ENCODE measurements around the gene TMEM179. TPM values are rescaled to one million over a fixed set of nuclear protein-coding genes. Genes with fewer than 3 reads are reported as not detected.

TMEM179 gene
- total RNA-seq, 1 experiment from 2014 or later, result 11.4 TPM

DNA sequence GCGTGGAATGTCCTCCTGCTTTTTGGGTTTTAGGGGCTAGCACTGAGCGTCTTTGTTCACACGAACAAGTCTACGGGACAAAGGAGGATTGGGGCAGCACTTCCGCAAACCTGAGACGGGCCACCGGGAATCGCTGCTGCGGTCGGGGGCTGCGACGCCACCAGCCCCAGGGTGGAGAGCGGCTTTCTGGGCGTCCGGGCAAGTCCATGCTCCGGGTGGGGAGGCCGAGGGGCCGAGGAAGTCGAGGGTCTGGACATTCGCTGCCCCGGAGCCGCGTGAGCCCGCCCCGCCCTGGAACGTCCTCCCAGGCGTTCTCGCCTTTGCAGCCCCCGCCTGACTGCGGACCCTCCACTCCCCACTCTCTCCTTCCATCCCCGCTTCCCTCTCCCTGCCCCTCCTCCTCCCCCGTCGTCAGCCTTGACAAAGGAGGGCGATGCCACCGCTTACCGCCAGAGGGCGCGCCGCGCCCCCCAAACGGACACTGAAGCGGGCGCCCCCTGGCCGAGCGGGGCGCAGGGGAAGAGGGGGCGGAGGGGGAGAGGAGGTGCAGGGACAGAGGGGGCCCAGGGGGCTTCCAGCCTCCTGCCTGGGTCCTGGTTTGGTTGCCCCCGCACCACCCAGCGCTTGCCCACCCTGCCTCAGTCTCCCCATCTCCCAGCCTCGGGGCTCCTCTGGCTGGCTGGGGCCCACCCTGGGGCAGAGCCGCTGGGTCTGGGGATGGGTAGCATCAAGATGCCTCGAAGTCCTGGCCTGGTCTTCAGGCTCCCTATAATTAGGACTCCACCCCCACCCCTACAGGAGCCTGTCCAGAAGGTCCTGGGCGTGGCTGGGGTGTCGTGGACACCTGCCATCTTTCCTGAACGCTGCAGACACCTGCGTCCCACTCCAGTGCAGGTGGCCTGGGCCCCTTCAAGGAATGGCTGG lies 45.7 kb upstream of the TMEM179 start:
- H3K27ac Mint-ChIP-seq, result no peak overlapping the region
- H3K4me2 ChIP-seq (ENCODE audit: insufficient read depth, insufficient read length, low read length), result peak overlapping the region; percentile 91
- H4K91ac ChIP-seq (ENCODE audit: insufficient read length, low read depth, low read length), result no peak overlapping the region
- peak overlapping the region; percentile 7 for H3K9ac ChIP-seq (ENCODE audit: extremely low read depth, insufficient read length, low read length)
- H2AFZ ChIP-seq (ENCODE audit: low read length), result no peak overlapping the region
- H3K4ac ChIP-seq (ENCODE audit: low read depth, low read length), result no peak overlapping the region
- H3K56ac ChIP-seq (ENCODE audit: insufficient read length, low read depth, low read length), result no peak overlapping the region
- H3T11ph ChIP-seq (ENCODE audit: low read length), result no peak overlapping the region
- no peaks in the 10 kb centered on the region for H3K79me1 ChIP-seq (ENCODE audit: insufficient read depth, low read depth, low read length, poor library complexity, severe bottlenecking)
- peaks cover 16 to 23% (median 18%) of the 10 kb centered on the region in 3 experiments for H3K36me3 Mint-ChIP-seq (ENCODE audit: insufficient read depth in 1 of 3, low read depth in 3 of 3)
- peaks cover 6% of the 10 kb centered on the region for H3K23me2 ChIP-seq (ENCODE audit: insufficient read length, low read depth, low read length, poor library complexity, severe bottlenecking)
- no peak overlapping the region for H4K5ac ChIP-seq (ENCODE audit: insufficient read length, low read depth, low read length)
- H3K4me3 Mint-ChIP-seq, result peak overlapping the region; percentile 73 to 86
- TF ChIP-seq, protein P1, sequence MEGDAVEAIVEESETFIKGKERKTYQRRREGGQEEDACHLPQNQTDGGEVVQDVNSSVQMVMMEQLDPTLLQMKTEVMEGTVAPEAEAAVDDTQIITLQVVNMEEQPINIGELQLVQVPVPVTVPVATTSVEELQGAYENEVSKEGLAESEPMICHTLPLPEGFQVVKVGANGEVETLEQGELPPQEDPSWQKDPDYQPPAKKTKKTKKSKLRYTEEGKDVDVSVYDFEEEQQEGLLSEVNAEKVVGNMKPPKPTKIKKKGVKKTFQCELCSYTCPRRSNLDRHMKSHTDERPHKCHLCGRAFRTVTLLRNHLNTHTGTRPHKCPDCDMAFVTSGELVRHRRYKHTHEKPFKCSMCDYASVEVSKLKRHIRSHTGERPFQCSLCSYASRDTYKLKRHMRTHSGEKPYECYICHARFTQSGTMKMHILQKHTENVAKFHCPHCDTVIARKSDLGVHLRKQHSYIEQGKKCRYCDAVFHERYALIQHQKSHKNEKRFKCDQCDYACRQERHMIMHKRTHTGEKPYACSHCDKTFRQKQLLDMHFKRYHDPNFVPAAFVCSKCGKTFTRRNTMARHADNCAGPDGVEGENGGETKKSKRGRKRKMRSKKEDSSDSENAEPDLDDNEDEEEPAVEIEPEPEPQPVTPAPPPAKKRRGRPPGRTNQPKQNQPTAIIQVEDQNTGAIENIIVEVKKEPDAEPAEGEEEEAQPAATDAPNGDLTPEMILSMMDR (conservative IDR thresholded peaks at IDR 0.05), result peak; percentile 100
- H3K9me3 ChIP-seq (ENCODE audit: control insufficient read depth, low read depth, low read length), result peaks cover 10% of the 10 kb centered on the region
- no peak overlapping the region for H2BK5ac ChIP-seq (ENCODE audit: insufficient read length, low read length)
- no peaks in the 10 kb centered on the region; a peak in 1 of 4 replicates for H3K4me1 Mint-ChIP-seq
- H2BK15ac ChIP-seq (ENCODE audit: low read depth, low read length), result no peak overlapping the region
- peaks cover 54% of the 10 kb centered on the region for H3K27me3 Mint-ChIP-seq (ENCODE audit: low read depth)
- no peak overlapping the region for H3K23ac ChIP-seq (ENCODE audit: insufficient read length, low read depth, low read length)
- H4K8ac ChIP-seq (replicated peaks; ENCODE audit: insufficient read length, low read depth, low read length), result no peak overlapping the region
- no peak overlapping the region for H2BK12ac ChIP-seq (ENCODE audit: insufficient read length, low read depth, low read length)
- no peak overlapping the region for H2BK120ac ChIP-seq (ENCODE audit: low read depth, low read length, poor library complexity, severe bottlenecking)
- H3K27ac ChIP-seq (ENCODE audit: insufficient read length, low read depth, low read length), result no peak overlapping the region
- H3K18ac ChIP-seq (ENCODE audit: insufficient read length, low read depth, low read length), result peak overlapping the region; percentile 81
- peak overlapping the region; percentile 77; the same call in 1 of the 2 replicates for H3K14ac ChIP-seq (ENCODE audit: insufficient read depth, low read length)
- peaks cover 25 to 36% of the 10 kb centered on the region in 2 experiments for H3K9me3 Mint-ChIP-seq
- no CpG with 5 or more reads among the region's 56 CpGs for WGBS (ENCODE audit: extremely low coverage, insufficient read length, low lambda C conversion rate)
- peaks cover 2% of the 10 kb centered on the region; the same call in 1 of the 2 replicates for H3K27me3 ChIP-seq (ENCODE audit: insufficient read depth, low read length)
- no peaks in the 10 kb centered on the region for H3K4me1 ChIP-seq (ENCODE audit: insufficient read depth, low read length)
- DNase-seq, result peak; percentile 78
- no peak overlapping the region for H2BK20ac ChIP-seq (ENCODE audit: low read depth, low read length, poor library complexity, severe bottlenecking)
- H2AK5ac ChIP-seq (ENCODE audit: insufficient read length, low read length), result no peak overlapping the region
- H3K79me2 ChIP-seq (ENCODE audit: insufficient read depth, low read length), result no peaks in the 10 kb centered on the region
- no peaks in the 10 kb centered on the region for H4K20me1 ChIP-seq (ENCODE audit: control insufficient read depth, insufficient read depth, insufficient read length)

All from H9 (cell line).